HL-60/S4 (cell line): ENCODE measurements around the gene FAU.
"Not testable (repeated sequence)": the region's sequence is repeated elsewhere in the genome, so short reads cannot be mapped to it uniquely, and the experiment has no call there.

ENCODE experiments used
- in situ Hi-C: fragments of 300-500 bp; cut with MboI; formaldehyde crosslinking; loops from 2 replicates; pipeline ENCODE4 v1.14.3; 2022; ENCODE audit warnings: low sequenced_read_pairs

FAU gene

GRCh38 chr11:65121865-65122696 is at the start of gene FAU, which contains the start of gene MRPL49:
Gene FAU (minus strand): TSS chr11:65122134. CDS start chr11:65121813, 321 bp downstream.
Gene MRPL49 (plus strand): TSS chr11:65122321. CDS start chr11:65122347, 26 bp downstream.
- in situ Hi-C loops = no loop called here

- in situ Hi-C loops = no loop called here
Observed at GRCh38 chr11:65170058-65170534, 48.2 kb upstream of the FAU start, which contains the start of gene SPDYC. Gene SPDYC (plus strand): TSS chr11:65170233. CDS start chr11:65171358, 1,125 bp downstream.

- in situ Hi-C loops = no loop called here
Observed at GRCh38 chr11:65169164-65169641, 47.3 kb upstream of the FAU start.

GRCh38 chr11:65167656-65168055 is 45.7 kb upstream of the FAU start:
- in situ Hi-C loops = no loop called here

- in situ Hi-C loops = no loop called here
Observed at GRCh38 chr11:65166893-65167292, 45.0 kb upstream of the FAU start.

- in situ Hi-C loops = no loop called here
Observed at GRCh38 chr11:65165410-65166317, 43.7 kb upstream of the FAU start.

GRCh38 chr11:65163684-65164083 is 41.8 kb upstream of the FAU start:
- in situ Hi-C loops = no loop called here

GRCh38 chr11:65160643-65161042 is 38.7 kb upstream of the FAU start:
- in situ Hi-C loops = no loop called here

- in situ Hi-C loops = no loop called here
Observed at GRCh38 chr11:65159012-65159411, 37.1 kb upstream of the FAU start.

GRCh38 chr11:65157336-65157735 is 35.4 kb upstream of the FAU start:
- in situ Hi-C loops = no loop called here

- in situ Hi-C loops = no loop called here
Observed at GRCh38 chr11:65156926-65157325, 35.0 kb upstream of the FAU start.

GRCh38 chr11:65156256-65156655 is 34.3 kb upstream of the FAU start:
- in situ Hi-C loops = no loop called here

GRCh38 chr11:65152122-65152521 is 30.2 kb upstream of the FAU start:
- in situ Hi-C loops = no loop called here

GRCh38 chr11:65151331-65151899 is 29.5 kb upstream of the FAU start:
- in situ Hi-C loops = no loop called here

GRCh38 chr11:65150509-65151299 is 28.8 kb upstream of the FAU start:
- in situ Hi-C loops = no loop called here

GRCh38 chr11:65150131-65150508 is 28.2 kb upstream of the FAU start:
- in situ Hi-C loops = not testable (repeated sequence)

- in situ Hi-C loops = no loop called here
Observed at GRCh38 chr11:65148657-65149056, 26.7 kb upstream of the FAU start.

GRCh38 chr11:65147352-65148075 is 25.6 kb upstream of the FAU start:
- in situ Hi-C loops = no loop called here

- in situ Hi-C loops = no loop called here
Observed at GRCh38 chr11:65141896-65142494, 20.1 kb upstream of the FAU start.
